H9 (cell line): ENCODE results near the gene PRSS38. TPM values are rescaled to one million over a fixed set of nuclear protein-coding genes. Genes with fewer than 3 reads are reported as not detected.

Source experiments
- DNase-seq: peaks from one replicate; pipeline ENCODE4 v3.0.0-alpha.2; 2017
- H2AFZ ChIP-seq: one replicate; pipeline ENCODE4 v1.6.1; 2013; ENCODE audit warnings: mild to moderate bottlenecking, low read length, control low read depth, moderate library complexity
- H2AK5ac ChIP-seq: 2 replicates; pipeline ENCODE4 v1.6.1; 2013; ENCODE audit warnings: low read length, control low read depth, mixed read lengths; ENCODE audit not compliant: insufficient read length
- H2BK120ac ChIP-seq: one replicate; pipeline ENCODE4 v1.6.1; 2013; ENCODE audit warnings: low read depth, mild to moderate bottlenecking, low read length, control low read depth, inconsistent platforms; ENCODE audit not compliant: poor library complexity, severe bottlenecking
- H2BK12ac ChIP-seq: 2 replicates; pipeline ENCODE4 v1.6.1; 2013; ENCODE audit warnings: low read length, control low read depth, mixed read lengths, low read depth; ENCODE audit not compliant: insufficient read length
- H2BK15ac ChIP-seq: 2 replicates; pipeline ENCODE4 v1.6.1; 2013; ENCODE audit warnings: low read depth, low read length, control low read depth
- H2BK20ac ChIP-seq: one replicate; pipeline ENCODE4 v1.6.1; 2013; ENCODE audit warnings: low read depth, mild to moderate bottlenecking, low read length, control low read depth, inconsistent platforms; ENCODE audit not compliant: poor library complexity, severe bottlenecking
- H2BK5ac ChIP-seq: 2 replicates; pipeline ENCODE4 v1.6.1; 2013; ENCODE audit warnings: low read length, control low read depth, mixed read lengths; ENCODE audit not compliant: insufficient read length
- H3K14ac ChIP-seq: 2 replicates; pipeline ENCODE4 v1.6.1; 2013; ENCODE audit warnings: low read length, control low read depth; ENCODE audit not compliant: insufficient read depth
- H3K18ac ChIP-seq: 2 replicates; pipeline ENCODE4 v1.6.1; 2013; ENCODE audit warnings: low read depth, mild to moderate bottlenecking, mixed read lengths, low read length, control low read depth; ENCODE audit not compliant: insufficient read length
- H3K23ac ChIP-seq: 2 replicates; pipeline ENCODE4 v1.6.1; 2013; ENCODE audit warnings: low read length, control low read depth, mixed read lengths, low read depth; ENCODE audit not compliant: insufficient read length
- H3K23me2 ChIP-seq: 2 replicates; pipeline ENCODE4 v1.6.1; 2013; ENCODE audit warnings: low read depth, mild to moderate bottlenecking, mixed read lengths, low read length, control low read depth; ENCODE audit not compliant: insufficient read length, poor library complexity, severe bottlenecking
- H3K27ac ChIP-seq: 2 replicates; pipeline ENCODE4 v1.5.1; 2013; ENCODE audit warnings: low read length, control low read depth, mixed read lengths, low read depth; ENCODE audit not compliant: insufficient read length
- H3K27me3 ChIP-seq: 2 replicates; pipeline ENCODE4 v1.6.1; 2013; ENCODE audit warnings: low read length, control low read depth, inconsistent platforms; ENCODE audit not compliant: insufficient read depth
- H3K4ac ChIP-seq: 2 replicates; pipeline ENCODE4 v1.6.1; 2013; ENCODE audit warnings: low read depth, mild to moderate bottlenecking, control low read depth, inconsistent platforms, low read length, moderate library complexity
- H3K4me1 ChIP-seq: 2 replicates; pipeline ENCODE4 v1.6.1; 2013; ENCODE audit warnings: low read length, control low read depth, inconsistent platforms; ENCODE audit not compliant: insufficient read depth
- H3K4me2 ChIP-seq: 2 replicates; pipeline ENCODE4 v1.6.1; 2013; ENCODE audit warnings: low read length, control low read depth, mixed read lengths; ENCODE audit not compliant: insufficient read length, insufficient read depth
- H3K56ac ChIP-seq: 2 replicates; pipeline ENCODE4 v1.6.1; 2013; ENCODE audit warnings: low read depth, mild to moderate bottlenecking, mixed read lengths, low read length, control low read depth; ENCODE audit not compliant: insufficient read length
- H3K79me1 ChIP-seq: 2 replicates; pipeline ENCODE4 v1.6.1; 2013; ENCODE audit warnings: low read depth, mild to moderate bottlenecking, moderate library complexity, low read length, control low read depth, inconsistent platforms; ENCODE audit not compliant: insufficient read depth, poor library complexity, severe bottlenecking
- H3K79me2 ChIP-seq: 2 replicates; pipeline ENCODE4 v1.6.1; 2013; ENCODE audit warnings: low read length, control low read depth, inconsistent platforms; ENCODE audit not compliant: insufficient read depth
- H3K9ac ChIP-seq: 2 replicates; pipeline ENCODE4 v1.6.1; 2013; ENCODE audit warnings: low read length, control low read depth, mixed read lengths; ENCODE audit not compliant: insufficient read length; ENCODE audit errors: extremely low read depth
- H3K9me3 ChIP-seq: one replicate; pipeline ENCODE4 v1.6.1; 2013; ENCODE audit warnings: low read depth, low read length, inconsistent platforms; ENCODE audit not compliant: control insufficient read depth
- H3T11ph ChIP-seq: one replicate; pipeline ENCODE4 v1.6.1; 2013; ENCODE audit warnings: mild to moderate bottlenecking, low read length, control low read depth, inconsistent platforms
- H4K20me1 ChIP-seq: one replicate; pipeline ENCODE4 v1.6.1; 2013; ENCODE audit not compliant: control insufficient read depth, insufficient read length, insufficient read depth
- H4K5ac ChIP-seq: 2 replicates; pipeline ENCODE4 v1.6.1; 2013; ENCODE audit warnings: low read depth, mild to moderate bottlenecking, mixed read lengths, low read length, control low read depth; ENCODE audit not compliant: insufficient read length
- H4K8ac ChIP-seq: replicated peaks from 2 replicates; pipeline ENCODE4 v1.6.1; 2013; ENCODE audit warnings: low read length, control low read depth, mixed read lengths, low read depth; ENCODE audit not compliant: insufficient read length
- H4K91ac ChIP-seq: 2 replicates; pipeline ENCODE4 v1.6.1; 2013; ENCODE audit warnings: low read depth, mild to moderate bottlenecking, moderate library complexity, mixed read lengths, low read length, control low read depth; ENCODE audit not compliant: insufficient read length
- H3K27ac Mint-ChIP-seq, 3 experiments: 2 replicates in 2 of 3; 3 replicates in 1 of 3; pipeline ENCODE4 v1.8.0; 2020 to 2021; ENCODE audit warnings: mixed read lengths in 3 of 3, mild to moderate bottlenecking in 1 of 3, moderate library complexity in 1 of 3
- H3K27me3 Mint-ChIP-seq: 2 replicates; pipeline ENCODE4 v1.8.0; 2021; ENCODE audit warnings: low read depth, mild to moderate bottlenecking, moderate library complexity, mixed read lengths
- H3K36me3 Mint-ChIP-seq, 3 experiments: 2 replicates in 2 of 3; 3 replicates in 1 of 3; pipeline ENCODE4 v1.8.0; 2020 to 2021; ENCODE audit warnings: low read depth in 3 of 3, mixed read lengths in 3 of 3; ENCODE audit not compliant: insufficient read depth in 1 of 3
- H3K4me1 Mint-ChIP-seq, 2 experiments: 2 replicates each; pipeline ENCODE4 v1.8.0; 2020; ENCODE audit warnings: mixed read lengths in 2 of 2
- H3K4me3 Mint-ChIP-seq, 2 experiments: 2 replicates in 1 of 2; 3 replicates in 1 of 2; pipeline ENCODE4 v1.8.0; 2020 to 2021; ENCODE audit warnings: mild to moderate bottlenecking in 2 of 2, mixed read lengths in 2 of 2, moderate library complexity in 1 of 2
- H3K9me3 Mint-ChIP-seq, 2 experiments: 2 replicates in 1 of 2; 3 replicates in 1 of 2; pipeline ENCODE4 v1.8.0; 2020; ENCODE audit warnings: mild to moderate bottlenecking in 2 of 2, mixed read lengths in 2 of 2, moderate library complexity in 1 of 2
- WGBS: extraction: QIAGEN DNeasy Blood & Tissue Kit; methylation state at CpG from one replicate; pipeline ENCODE4 v1.1.7; 2013; ENCODE audit warnings: missing lambda C conversion rate, low lambda C conversion rate, mixed read lengths; ENCODE audit not compliant: insufficient read length; ENCODE audit errors: extremely low coverage; 5-methylcytosine and 5-hydroxymethylcytosine counted together
- total RNA-seq: library from RNA; stranded (reverse); gene quantifications from 2 replicates; pipeline ENCODE4 v1.2.1, GENCODE V29; 2021
- TF ChIP-seq, protein P1 (sequence below): fragments of 200-600 bp; sonication (generic); conservative IDR thresholded peaks from 3 replicates; pipeline ENCODE4 v1.8.0; 2021; ENCODE audit warnings: antibody characterized with exemption, mild to moderate bottlenecking

PRSS38 gene
- total RNA-seq, 1 experiment from 2014 or later = not detected

DNA sequence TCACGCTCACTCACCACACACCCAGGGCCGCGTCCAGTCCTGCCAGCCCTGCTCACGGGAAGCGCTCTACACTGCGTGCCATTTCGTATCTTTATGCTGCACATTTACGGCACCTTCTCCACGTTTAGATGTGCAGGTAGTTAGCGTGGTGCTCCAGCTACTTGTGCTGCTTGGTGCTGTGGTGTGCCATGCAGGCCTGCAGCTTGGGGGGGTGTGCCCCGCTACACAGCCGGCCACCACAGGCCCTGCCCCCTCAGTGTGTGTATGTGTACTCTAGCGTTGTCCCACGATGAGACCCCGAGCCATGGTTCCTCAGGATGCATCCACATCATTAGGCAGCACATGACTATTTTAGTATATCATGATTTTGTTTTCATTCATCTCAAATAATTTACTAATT, 41.9 kb upstream of the PRSS38 start:
- no peak for DNase-seq
- TF ChIP-seq, protein P1, sequence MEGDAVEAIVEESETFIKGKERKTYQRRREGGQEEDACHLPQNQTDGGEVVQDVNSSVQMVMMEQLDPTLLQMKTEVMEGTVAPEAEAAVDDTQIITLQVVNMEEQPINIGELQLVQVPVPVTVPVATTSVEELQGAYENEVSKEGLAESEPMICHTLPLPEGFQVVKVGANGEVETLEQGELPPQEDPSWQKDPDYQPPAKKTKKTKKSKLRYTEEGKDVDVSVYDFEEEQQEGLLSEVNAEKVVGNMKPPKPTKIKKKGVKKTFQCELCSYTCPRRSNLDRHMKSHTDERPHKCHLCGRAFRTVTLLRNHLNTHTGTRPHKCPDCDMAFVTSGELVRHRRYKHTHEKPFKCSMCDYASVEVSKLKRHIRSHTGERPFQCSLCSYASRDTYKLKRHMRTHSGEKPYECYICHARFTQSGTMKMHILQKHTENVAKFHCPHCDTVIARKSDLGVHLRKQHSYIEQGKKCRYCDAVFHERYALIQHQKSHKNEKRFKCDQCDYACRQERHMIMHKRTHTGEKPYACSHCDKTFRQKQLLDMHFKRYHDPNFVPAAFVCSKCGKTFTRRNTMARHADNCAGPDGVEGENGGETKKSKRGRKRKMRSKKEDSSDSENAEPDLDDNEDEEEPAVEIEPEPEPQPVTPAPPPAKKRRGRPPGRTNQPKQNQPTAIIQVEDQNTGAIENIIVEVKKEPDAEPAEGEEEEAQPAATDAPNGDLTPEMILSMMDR = no peak
- Histone ChIP-seq H2AFZ (no peak overlapping the region), H3T11ph (no peak overlapping the region), H4K20me1 (no peaks in the 10 kb centered on the region), H3K18ac (no peak overlapping the region), H2BK12ac (no peak overlapping the region), H4K91ac (no peak overlapping the region), H2BK20ac (no peak overlapping the region), H4K8ac (no peak overlapping the region), H3K27ac (no peak overlapping the region), H3K23ac (no peak overlapping the region), H2BK5ac (no peak overlapping the region), H3K9ac (no peak overlapping the region), H3K79me1 (no peaks in the 10 kb centered on the region), H3K4me1 (no peaks in the 10 kb centered on the region), H3K79me2 (no peaks in the 10 kb centered on the region), H3K23me2 (no peaks in the 10 kb centered on the region), H3K27me3 (no peaks in the 10 kb centered on the region), H3K56ac (no peak overlapping the region), H2AK5ac (no peak overlapping the region), H4K5ac (no peak overlapping the region), H2BK120ac (no peak overlapping the region), H3K4me2 (no peak overlapping the region), H3K14ac (no peak overlapping the region), H3K9me3 (no peaks in the 10 kb centered on the region), H2BK15ac (no peak overlapping the region), H3K4ac (no peak overlapping the region)
- no peaks in the 10 kb centered on the region for H3K9me3 Mint-ChIP-seq
- no peaks in the 10 kb centered on the region for H3K4me1 Mint-ChIP-seq
- no CpG with 5 or more reads among the region's 15 CpGs for WGBS
- H3K4me3 Mint-ChIP-seq = no peak overlapping the region
- no peak overlapping the region for H3K27ac Mint-ChIP-seq
- no peaks in the 10 kb centered on the region for H3K27me3 Mint-ChIP-seq
- peaks cover 6 to 34% (median 27%) of the 10 kb centered on the region in 3 experiments; a peak in 6 of 7 replicates for H3K36me3 Mint-ChIP-seq
